Activated CD4-positive, alpha-beta memory T cell treated with anti-CD3 and anti-CD28 coated beads for 36 hours (primary cell): Measurements from ENCODE around the gene ACVR2B. TPM values are rescaled to one million over a fixed set of nuclear protein-coding genes. Genes with fewer than 3 reads are reported as not detected.

Source experiments
- CTCF ChIA-PET: fragments of 350-600 bp; sonication (Branson Sonifier 250); formaldehyde crosslinking; loops from one replicate; lab custom pipeline; 2021; ENCODE audit warnings: antibody characterized with exemption, inconsistent platforms; lab: Charles Lee
- POLR2A ChIA-PET: fragments of 350-600 bp; sonication (Branson Sonifier 250); formaldehyde crosslinking; loops from one replicate; lab custom pipeline; 2021; ENCODE audit warnings: antibody characterized with exemption; lab: Charles Lee
- DNase-seq: peaks from one replicate; pipeline ENCODE4 v3.0.0-alpha.2; 2020
- H3K27ac Mint-ChIP-seq: one replicate; pipeline ENCODE4 v1.8.0; 2021; ENCODE audit warnings: mixed read lengths
- H3K27me3 Mint-ChIP-seq: one replicate; pipeline ENCODE4 v1.8.0; 2021; ENCODE audit warnings: mixed read lengths
- H3K36me3 Mint-ChIP-seq: one replicate; pipeline ENCODE4 v1.8.0; 2021; ENCODE audit warnings: mixed read lengths
- H3K4me1 Mint-ChIP-seq: one replicate; pipeline ENCODE4 v1.8.0; 2021; ENCODE audit warnings: low read depth, mixed read lengths
- H3K4me3 Mint-ChIP-seq: one replicate; pipeline ENCODE4 v1.8.0; 2021; ENCODE audit warnings: mild to moderate bottlenecking, mixed read lengths
- H3K9me3 Mint-ChIP-seq: one replicate; pipeline ENCODE4 v1.8.0; 2021; ENCODE audit warnings: mixed read lengths
- intact Hi-C: fragments of 100-400 bp; cut with micrococcal nuclease; formaldehyde crosslinking; loops from one replicate; pipeline ENCODE4 v1.15.1; 2023
- total RNA-seq, 2 experiments: library from RNA; stranded (reverse); gene quantifications; one replicate each; pipeline ENCODE4 v1.2.3, GENCODE V29; 2021

ACVR2B gene
- total RNA-seq, 2 experiments from 2014 or later: 7.1 to 7.8 TPM

GRCh38 chr3:38536671-38537070, 83.0 kb downstream of the ACVR2B start:
- DNase-seq: no peak
- Mint-ChIP-seq H3K36me3 (peaks cover 10% of the 10 kb centered on the region), H3K27ac (no peak overlapping the region), H3K27me3 (no peaks in the 10 kb centered on the region), H3K9me3 (no peaks in the 10 kb centered on the region), H3K4me1 (peaks cover 3% of the 10 kb centered on the region), H3K4me3 (no peak overlapping the region)
- POLR2A ChIA-PET: no interaction called here
- CTCF ChIA-PET: interaction anchor here (2.7 kb wide), 1 partner anchor 15 kb away, joined by 12 read pairs; no protein-coding TSS in a partner anchor
- intact Hi-C loops: no loop called here

GRCh38 chr3:38538773-38539353, 85.2 kb downstream of the ACVR2B start:
- Mint-ChIP-seq H3K27ac (no peak overlapping the region), H3K4me3 (no peak overlapping the region), H3K36me3 (peaks cover 10% of the 10 kb centered on the region), H3K27me3 (no peaks in the 10 kb centered on the region), H3K4me1 (peaks cover 3% of the 10 kb centered on the region), H3K9me3 (no peaks in the 10 kb centered on the region)
- POLR2A ChIA-PET: no interaction called here
- CTCF ChIA-PET: interaction anchor here (1.7 to 2.7 kb wide), 2 partner anchors 17 to 112 kb away, joined by 4 to 12 read pairs; no protein-coding TSS in a partner anchor
- no peak for DNase-seq
- intact Hi-C loops: no loop called here

GRCh38 chr3:38541806-38542205, 88.1 kb downstream of the ACVR2B start:
- no peak for DNase-seq
- intact Hi-C loops: no loop called here
- Mint-ChIP-seq H3K4me1 (no peaks in the 10 kb centered on the region), H3K27ac (no peak overlapping the region), H3K36me3 (peaks cover under 1% of the 10 kb centered on the region), H3K9me3 (no peaks in the 10 kb centered on the region), H3K4me3 (no peak overlapping the region), H3K27me3 (no peaks in the 10 kb centered on the region)
- CTCF ChIA-PET: interaction anchor here (0.9 kb wide), 1 partner anchor 20 kb away, joined by 3 read pairs; no protein-coding TSS in a partner anchor
- POLR2A ChIA-PET: no interaction called here

Other genes starting within 250 kb of the ACVR2B start
- gene SLC22A13, start 188.1 kb upstream of the ACVR2B start, total RNA-seq: under 1 TPM in 1 of 2 experiments, not detected in 1; 0.12 TPM
- not detected for gene SLC22A14, start 171.6 kb upstream of the ACVR2B start, total RNA-seq
- gene XYLB, start 107.1 kb upstream of the ACVR2B start, total RNA-seq: 1 to 10 TPM; 4.8 to 4.9 TPM
- 10 to 100 TPM; 11.7 to 13.0 TPM for gene EXOG, start 42.5 kb downstream of the ACVR2B start, total RNA-seq
- gene SCN5A, start 195.8 kb downstream of the ACVR2B start, total RNA-seq: under 1 TPM; 0.12 to 0.34 TPM